B cell (primary cell): ENCODE results near the gene C2orf78. TPM values are rescaled to one million over a fixed set of nuclear protein-coding genes. Genes with fewer than 3 reads are reported as not detected.
A peak's percentile ranks its signal among the peaks of the same experiment; 100 is the strongest.

Experiments used
- ATAC-seq: fragments of 200-7000 bp; cut with Tn5 transposase; one replicate; pipeline ENCODE4 v1.10.0; 2021; ENCODE audit warnings: low read depth, mild to moderate bottlenecking, moderate number of reproducible peaks, moderate library complexity
- CTCF ChIA-PET: fragments of 350-600 bp; sonication (Branson Sonifier 250); formaldehyde crosslinking; loops from one replicate; lab custom pipeline; 2021; ENCODE audit warnings: antibody characterized with exemption, inconsistent platforms; lab: Charles Lee
- POLR2A ChIA-PET: fragments of 350-600 bp; sonication (Branson Sonifier 250); formaldehyde crosslinking; loops from one replicate; lab custom pipeline; 2021; ENCODE audit warnings: antibody characterized with exemption; lab: Charles Lee
- DNase-seq: peaks from one replicate; pipeline ENCODE4 v3.0.0; 2013
- H2AFZ ChIP-seq: 2 replicates; pipeline ENCODE4 v1.6.1; 2012; ENCODE audit warnings: mild to moderate bottlenecking, low read depth, low read length; ENCODE audit not compliant: insufficient read depth, poor library complexity, severe bottlenecking
- H3K27ac ChIP-seq, 2 donors: 1 replicate in 1 of 2; 2 replicates in 1 of 2; pipeline ENCODE4 v1.5.1; 2012 to 2013; ENCODE audit warnings: low read length in 2 of 2, mild to moderate bottlenecking in 2 of 2, moderate library complexity in 1 of 2
- H3K27me3 ChIP-seq, 4 experiments: fragments of 200-600 bp in 1 of 4; sonication (generic) in 1 of 4; replicated peaks in 1 of 4; 1 replicate in 2 of 4; 2 replicates in 2 of 4; pipeline versions ENCODE4 v1.6.1 to v1.7.0; 2013 to 2016; ENCODE audit warnings: low read length in 3 of 4, mild to moderate bottlenecking in 2 of 4, mixed read lengths in 1 of 4, moderate library complexity in 1 of 4; ENCODE audit not compliant: insufficient read depth in 4 of 4, control insufficient read depth in 3 of 4; ENCODE audit errors: control extremely low read depth in 1 of 4
- H3K36me3 ChIP-seq, 2 experiments: replicated peaks in 1 of 2; 1 replicate in 1 of 2; 2 replicates in 1 of 2; pipeline versions ENCODE4 v1.6.1 to v1.7.1; 2013; ENCODE audit warnings: low read length in 1 of 2; ENCODE audit not compliant: insufficient read depth in 2 of 2, control insufficient read depth in 1 of 2; ENCODE audit errors: control extremely low read depth in 1 of 2, extremely low read depth in 1 of 2
- H3K4me1 ChIP-seq, 2 donors: fragments of 200-600 bp in 1 of 2; sonication (generic) in 1 of 2; 1 replicate in 1 of 2; 2 replicates in 1 of 2; pipeline versions ENCODE4 v1.5.1 to v1.6.1; 2013 to 2017; ENCODE audit warnings: low read length in 2 of 2; ENCODE audit not compliant: control insufficient read depth in 2 of 2, insufficient read depth in 2 of 2
- H3K4me2 ChIP-seq: replicated peaks from 2 replicates; pipeline ENCODE3; 2012; ENCODE audit warnings: mild to moderate bottlenecking, low read depth, low read length; ENCODE audit not compliant: poor library complexity, severe bottlenecking
- H3K4me3 ChIP-seq, 5 experiments: fragments of 200-600 bp in 1 of 5; sonication (generic) in 1 of 5; 1 replicate in 3 of 5; 2 replicates in 2 of 5; pipeline versions ENCODE4 v1.5.1 to v1.7.0; 2011 to 2016; ENCODE audit warnings: low read length in 4 of 5, mild to moderate bottlenecking in 4 of 5, low read depth in 2 of 5, control low read depth in 1 of 5, moderate library complexity in 1 of 5; ENCODE audit not compliant: insufficient read depth in 1 of 5; ENCODE audit errors: control extremely low read depth in 1 of 5, extremely low read depth in 1 of 5
- H3K79me2 ChIP-seq: fragments of 200-600 bp; sonication (generic); one replicate; pipeline ENCODE4 v1.6.0; 2016; ENCODE audit warnings: low read length; ENCODE audit not compliant: control insufficient read depth, insufficient read depth
- H3K9ac ChIP-seq: fragments of 200-600 bp; sonication (generic); 2 replicates; pipeline ENCODE4 v1.6.1; 2017; ENCODE audit warnings: mild to moderate bottlenecking, low read length, moderate library complexity
- H3K9me3 ChIP-seq, 3 donors: one replicate each; pipeline versions ENCODE4 v1.6.1 to v1.7.1; 2013; ENCODE audit warnings: low read length in 2 of 3; ENCODE audit not compliant: control insufficient read depth in 2 of 3, insufficient read depth in 1 of 3; ENCODE audit errors: control extremely low read depth in 1 of 3
- H4K20me1 ChIP-seq: 2 replicates; pipeline ENCODE4 v1.6.0; 2012; ENCODE audit warnings: mild to moderate bottlenecking, low read length; ENCODE audit not compliant: insufficient read depth, control insufficient read depth, poor library complexity, severe bottlenecking
- H3K27ac Mint-ChIP-seq: one replicate; pipeline ENCODE4 v1.8.0; 2021; ENCODE audit warnings: mixed read lengths
- H3K27me3 Mint-ChIP-seq: one replicate; pipeline ENCODE4 v1.8.0; 2021; ENCODE audit warnings: mixed read lengths
- H3K4me1 Mint-ChIP-seq: one replicate; pipeline ENCODE4 v1.8.0; 2021; ENCODE audit warnings: mixed read lengths
- H3K4me3 Mint-ChIP-seq: one replicate; pipeline ENCODE4 v1.8.0; 2021; ENCODE audit warnings: mixed read lengths
- H3K9me3 Mint-ChIP-seq: one replicate; pipeline ENCODE4 v1.8.0; 2022; ENCODE audit warnings: mixed read lengths; ENCODE audit not compliant: insufficient read depth
- EZH2 ChIP-seq: IDR thresholded peaks from 2 replicates; pipeline ENCODE4 v1.6.1; 2012; ENCODE audit warnings: borderline replicate concordance, low read depth, mild to moderate bottlenecking, moderate library complexity, low read length; ENCODE audit not compliant: insufficient read depth, poor library complexity, severe bottlenecking
- whole genome bisulfite sequencing: methylation state at CpG from one replicate; pipeline ENCODE4 v1.1.5; 2013; ENCODE audit warnings: missing lambda C conversion rate; ENCODE audit not compliant: insufficient coverage; 5-methylcytosine and 5-hydroxymethylcytosine counted together
- intact Hi-C: fragments of 100-400 bp; cut with micrococcal nuclease; formaldehyde crosslinking; loops from one replicate; pipeline ENCODE4 v1.10.0; 2022
- polyA plus RNA-seq: library from polyadenylated mRNA; depleted of rRNA; stranded (reverse); fragments of >200 nt; gene quantifications from 2 replicates; pipeline ENCODE4 v1.2.3, GENCODE V29; 2012
- total RNA-seq, 2 donors: library from RNA; stranded (reverse); fragments of 120-200 nt in 1 of 2; gene quantifications; 1 replicate in 1 of 2; 2 replicates in 1 of 2; pipeline versions ENCODE4 v1.2.3 to v1.2.4, GENCODE V29; 2013 to 2022
- TF ChIP-seq, protein P1 (sequence below): fragments of 200-600 bp; IDR thresholded peaks from one replicate; pipeline ENCODE4 v1.8.0; 2022; ENCODE audit warnings: antibody characterized with exemption, mild to moderate bottlenecking

Gene C2orf78
- total and polyA plus RNA-seq, 2 donors (not counting 1 experiment from before 2014, with no cell fraction given): not detected

DNA sequence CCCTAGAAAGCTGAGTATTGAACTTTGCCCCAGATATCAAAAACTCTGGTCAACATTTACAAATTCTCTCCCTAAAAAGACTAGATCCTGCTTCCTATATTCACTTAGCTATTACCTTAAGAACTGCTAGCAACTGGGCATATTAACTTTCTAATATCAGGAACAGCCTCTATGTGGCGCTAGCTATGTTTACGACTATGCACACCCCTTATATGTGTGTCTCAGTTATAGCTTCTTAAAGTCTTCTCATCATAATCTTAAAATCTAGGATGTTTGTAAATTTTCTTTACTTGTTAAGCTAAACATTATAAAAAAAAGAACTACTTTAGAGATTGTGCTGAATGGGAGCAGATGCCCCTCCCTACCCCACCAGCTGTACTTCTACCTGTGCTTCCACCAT is 43.0 kb downstream of the C2orf78 start:
- H2AFZ ChIP-seq: peak overlapping the region; percentile 92

More for the DNA sequence above, 43.0 kb downstream of the C2orf78 start:
- H3K9me3 ChIP-seq: no peaks in the 10 kb centered on the region
- Mint-ChIP-seq H3K4me1 (peaks cover 41% of the 10 kb centered on the region), H3K27me3 (no peaks in the 10 kb centered on the region), H3K9me3 (no peaks in the 10 kb centered on the region), H3K4me3 (peak overlapping the region; percentile 95), H3K27ac (no peak overlapping the region)
- no CpG with 5 or more reads among the region's 2 CpGs for WGBS
- POLR2A ChIA-PET: no interaction called here
- H3K27me3 ChIP-seq: no peaks in the 10 kb centered on the region
- H4K20me1 ChIP-seq: no peaks in the 10 kb centered on the region
- intact Hi-C loops: no loop called here
- ATAC-seq (no peak), DNase-seq (no peak)
- no peak overlapping the region for H3K27ac ChIP-seq
- no peak for TF ChIP-seq EZH2
- TF ChIP-seq, protein P1, sequence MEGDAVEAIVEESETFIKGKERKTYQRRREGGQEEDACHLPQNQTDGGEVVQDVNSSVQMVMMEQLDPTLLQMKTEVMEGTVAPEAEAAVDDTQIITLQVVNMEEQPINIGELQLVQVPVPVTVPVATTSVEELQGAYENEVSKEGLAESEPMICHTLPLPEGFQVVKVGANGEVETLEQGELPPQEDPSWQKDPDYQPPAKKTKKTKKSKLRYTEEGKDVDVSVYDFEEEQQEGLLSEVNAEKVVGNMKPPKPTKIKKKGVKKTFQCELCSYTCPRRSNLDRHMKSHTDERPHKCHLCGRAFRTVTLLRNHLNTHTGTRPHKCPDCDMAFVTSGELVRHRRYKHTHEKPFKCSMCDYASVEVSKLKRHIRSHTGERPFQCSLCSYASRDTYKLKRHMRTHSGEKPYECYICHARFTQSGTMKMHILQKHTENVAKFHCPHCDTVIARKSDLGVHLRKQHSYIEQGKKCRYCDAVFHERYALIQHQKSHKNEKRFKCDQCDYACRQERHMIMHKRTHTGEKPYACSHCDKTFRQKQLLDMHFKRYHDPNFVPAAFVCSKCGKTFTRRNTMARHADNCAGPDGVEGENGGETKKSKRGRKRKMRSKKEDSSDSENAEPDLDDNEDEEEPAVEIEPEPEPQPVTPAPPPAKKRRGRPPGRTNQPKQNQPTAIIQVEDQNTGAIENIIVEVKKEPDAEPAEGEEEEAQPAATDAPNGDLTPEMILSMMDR: peak; percentile 28
- H3K4me3 ChIP-seq: no peak overlapping the region
- H3K4me2 ChIP-seq: no peak overlapping the region
- CTCF ChIA-PET: interaction anchor here (0.8 to 9.1 kb wide), 11 partner anchors 161 to 564 kb away, joined by 3 to 191 read pairs (median 5); partner anchors contain the start of gene MOB1A
- H3K4me1 ChIP-seq: peaks cover 19 to 23% of the 10 kb centered on the region in 2 donors
- H3K36me3 ChIP-seq: peaks cover 0 to 6% of the 10 kb centered on the region in 2 experiments
- no peak overlapping the region for H3K9ac ChIP-seq
- H3K79me2 ChIP-seq: peaks cover 20% of the 10 kb centered on the region
